Neural progenitor cell (in vitro differentiated cells): ENCODE measurements around the gene GSTO2. TPM values are rescaled to one million over a fixed set of nuclear protein-coding genes. Genes with fewer than 3 reads are reported as not detected.

Experiments
- DNase-seq: peaks from one replicate; pipeline ENCODE4 v3.0.0-alpha.2; 2016; ENCODE audit warnings: low spot score
- H2AFZ ChIP-seq: fragments of 200-600 bp; sonication (generic); replicated peaks from 2 replicates; pipeline ENCODE4 v1.6.1; 2016; ENCODE audit warnings: antibody characterized with exemption
- H3F3A ChIP-seq: fragments of 200-600 bp; sonication (generic); 2 replicates; pipeline ENCODE4 v1.6.1; 2016; ENCODE audit warnings: antibody characterized with exemption, low read depth
- H3K27ac ChIP-seq: fragments of 200-600 bp; sonication (generic); 2 replicates; pipeline ENCODE4 v1.5.1; 2016; ENCODE audit warnings: mild to moderate bottlenecking
- H3K27me3 ChIP-seq: fragments of 200-600 bp; sonication (generic); 2 replicates; pipeline ENCODE4 v1.6.1; 2016; ENCODE audit warnings: mild to moderate bottlenecking, moderate library complexity
- H3K36me3 ChIP-seq: fragments of 200-600 bp; sonication (generic); 2 replicates; pipeline ENCODE4 v1.5.1; 2016
- H3K4me1 ChIP-seq: fragments of 200-600 bp; sonication (generic); 2 replicates; pipeline ENCODE4 v1.6.1; 2016; ENCODE audit warnings: mixed run types
- H3K4me2 ChIP-seq: fragments of 200-600 bp; sonication (generic); 2 replicates; pipeline ENCODE4 v1.6.1; 2016
- H3K4me3 ChIP-seq: fragments of 200-600 bp; sonication (generic); 2 replicates; pipeline ENCODE4 v1.5.1; 2016
- H3K79me2 ChIP-seq: fragments of 200-600 bp; sonication (generic); 2 replicates; pipeline ENCODE4 v1.6.1; 2016; ENCODE audit warnings: low read depth
- H3K9ac ChIP-seq: fragments of 200-600 bp; sonication (generic); 2 replicates; pipeline ENCODE4 v1.6.1; 2016
- H3K9me3 ChIP-seq: fragments of 200-600 bp; sonication (generic); 2 replicates; pipeline ENCODE4 v1.5.1; 2016; ENCODE audit warnings: low read depth
- H4K20me1 ChIP-seq: fragments of 200-600 bp; sonication (generic); 2 replicates; pipeline ENCODE4 v1.6.1; 2016; ENCODE audit warnings: low read depth
- H3K27ac Mint-ChIP-seq: 3 replicates; pipeline ENCODE4 v1.8.0; 2021; ENCODE audit warnings: mixed read lengths
- H3K27me3 Mint-ChIP-seq: 2 replicates; pipeline ENCODE4 v1.8.0; 2022; ENCODE audit warnings: low read depth, mild to moderate bottlenecking, inconsistent platforms, moderate library complexity, mixed read lengths; ENCODE audit not compliant: insufficient read depth
- H3K36me3 Mint-ChIP-seq: 3 replicates; pipeline ENCODE4 v1.8.0; 2021; ENCODE audit warnings: mixed read lengths
- H3K4me1 Mint-ChIP-seq: 3 replicates; pipeline ENCODE4 v1.8.0; 2021; ENCODE audit warnings: mixed read lengths
- H3K4me3 Mint-ChIP-seq: 3 replicates; pipeline ENCODE4 v1.8.0; 2021; ENCODE audit warnings: mild to moderate bottlenecking, moderate library complexity, mixed read lengths
- H3K9me3 Mint-ChIP-seq: 3 replicates; pipeline ENCODE4 v1.8.0; 2020; ENCODE audit warnings: mixed read lengths
- CTCF ChIP-seq: fragments of 200-600 bp; sonication (generic); IDR thresholded peaks from 2 replicates; pipeline ENCODE4 v1.5.1; 2017; ENCODE audit warnings: antibody characterized with exemption, mild to moderate bottlenecking
- EZH2 ChIP-seq: fragments of 200-600 bp; sonication (generic); IDR thresholded peaks from 2 replicates; pipeline ENCODE4 v1.6.1; 2017; ENCODE audit warnings: antibody characterized with exemption, mild to moderate bottlenecking, moderate library complexity
- EZH2phosphoT487 ChIP-seq: fragments of 200-600 bp; sonication (generic); IDR thresholded peaks from 2 replicates; pipeline ENCODE4 v1.6.1; 2017; ENCODE audit warnings: antibody characterized with exemption
- total RNA-seq: library from RNA; depleted of rRNA; stranded (reverse); fragments of >200 nt; gene quantifications from 2 replicates; pipeline ENCODE4 v1.2.3, GENCODE V29; 2015; ENCODE audit warnings: low replicate concordance

Gene GSTO2
- total RNA-seq, 1 donor from 2014 or later: 4.9 TPM

GRCh38 chr10:104296687-104297436 lies 27.9 kb downstream of the GSTO2 start:
- no peak overlapping the region for H3K9ac ChIP-seq

GRCh38 chr10:104297697-104298660 lies 29.0 kb downstream of the GSTO2 start:
- H3K4me3 ChIP-seq: no peak overlapping the region
- no peak overlapping the region for H2AFZ ChIP-seq
- no peaks in the 10 kb centered on the region for H3K36me3 ChIP-seq
- H3K9ac ChIP-seq: no peak overlapping the region
- H3K36me3 Mint-ChIP-seq: no peaks in the 10 kb centered on the region
- TF ChIP-seq CTCF: peak; percentile 79
- no peak for TF ChIP-seq EZH2
- H3K27me3 ChIP-seq: no peaks in the 10 kb centered on the region
- H3K4me1 ChIP-seq: peaks cover 2% of the 10 kb centered on the region
- no peaks in the 10 kb centered on the region for H3K9me3 ChIP-seq
- no peak overlapping the region for H3K4me2 ChIP-seq
- H3K4me1 Mint-ChIP-seq: peaks cover 27% of the 10 kb centered on the region
- no peak overlapping the region for H3K27ac Mint-ChIP-seq
- H3K4me3 Mint-ChIP-seq: no peak overlapping the region
- H3F3A ChIP-seq: no peaks in the 10 kb centered on the region
- no peak overlapping the region for H3K27ac ChIP-seq
- H3K27me3 Mint-ChIP-seq: peaks cover 4% of the 10 kb centered on the region
- H3K9me3 Mint-ChIP-seq: peaks cover 7% of the 10 kb centered on the region
- peak; percentile 69 for DNase-seq
- H4K20me1 ChIP-seq: no peaks in the 10 kb centered on the region
- H3K79me2 ChIP-seq: no peaks in the 10 kb centered on the region

More at GRCh38 chr10:104296687-104297436, 27.9 kb downstream of the GSTO2 start:
- H3K4me1 ChIP-seq: peaks cover 6% of the 10 kb centered on the region
- no peaks in the 10 kb centered on the region for H3K36me3 ChIP-seq
- peaks cover 1% of the 10 kb centered on the region for H3F3A ChIP-seq
- Mint-ChIP-seq H3K27ac (no peak overlapping the region), H3K4me3 (peak overlapping the region; percentile 21), H3K4me1 (peaks cover 27% of the 10 kb centered on the region), H3K36me3 (no peaks in the 10 kb centered on the region), H3K27me3 (peaks cover 4% of the 10 kb centered on the region), H3K9me3 (peaks cover under 1% of the 10 kb centered on the region)
- no peaks in the 10 kb centered on the region for H3K9me3 ChIP-seq
- TF ChIP-seq EZH2phosphoT487 (no peak), CTCF (no peak), EZH2 (no peak)
- no peaks in the 10 kb centered on the region for H3K27me3 ChIP-seq
- no peak overlapping the region for H3K4me2 ChIP-seq
- H3K79me2 ChIP-seq: no peaks in the 10 kb centered on the region
- no peaks in the 10 kb centered on the region for H4K20me1 ChIP-seq
- no peak overlapping the region for H3K4me3 ChIP-seq
- H2AFZ ChIP-seq: no peak overlapping the region
- DNase-seq: no peak
- H3K27ac ChIP-seq: no peak overlapping the region

- H3K9ac ChIP-seq: no peak overlapping the region
- no peak for DNase-seq
- H3K79me2 ChIP-seq: no peaks in the 10 kb centered on the region
- TF ChIP-seq CTCF: no peak
- no peak for TF ChIP-seq EZH2phosphoT487
- no peak for TF ChIP-seq EZH2
- H3F3A ChIP-seq: no peaks in the 10 kb centered on the region
- Mint-ChIP-seq H3K27me3 (peaks cover 4% of the 10 kb centered on the region), H3K36me3 (no peaks in the 10 kb centered on the region), H3K4me1 (peaks cover 27% of the 10 kb centered on the region), H3K4me3 (no peak overlapping the region), H3K9me3 (peaks cover 16% of the 10 kb centered on the region), H3K27ac (no peak overlapping the region)
- no peak overlapping the region for H3K4me2 ChIP-seq
- no peaks in the 10 kb centered on the region for H3K4me1 ChIP-seq
- no peak overlapping the region for H3K4me3 ChIP-seq
- no peaks in the 10 kb centered on the region for H3K27me3 ChIP-seq
- H2AFZ ChIP-seq: no peak overlapping the region
- no peaks in the 10 kb centered on the region for H3K9me3 ChIP-seq
- H3K36me3 ChIP-seq: no peaks in the 10 kb centered on the region
- H3K27ac ChIP-seq: no peak overlapping the region
- H4K20me1 ChIP-seq: no peaks in the 10 kb centered on the region
Observed at GRCh38 chr10:104299031-104299904, 30.3 kb downstream of the GSTO2 start.
